GM12865 (cell line): ENCODE results near the gene HDAC7.

Source experiments
- DNase-seq: peaks from one replicate; pipeline ENCODE4 v3.0.0; 2010; ENCODE audit warnings: low read depth
- H3K4me3 ChIP-seq: 2 replicates; pipeline ENCODE4 v1.5.1; 2011; ENCODE audit warnings: mild to moderate bottlenecking, low read depth, low read length, control low read depth
- CTCF ChIP-seq: IDR thresholded peaks from 2 replicates; pipeline ENCODE4 v1.5.1; 2011; ENCODE audit warnings: low read length, control low read depth, low read depth, inconsistent platforms; ENCODE audit not compliant: insufficient read depth; ENCODE audit errors: missing control alignments

Gene HDAC7

GRCh38 chr12:47783821-47784819 is 35.6 kb downstream of the HDAC7 start:
- no peak overlapping the region for H3K4me3 ChIP-seq
- no peak for TF ChIP-seq CTCF
- DNase-seq = no peak

- DNase-seq = no peak
- H3K4me3 ChIP-seq = no peak overlapping the region
- TF ChIP-seq CTCF = no peak
Measured at GRCh38 chr12:47783024-47783755, 36.5 kb downstream of the HDAC7 start.

- no peak for DNase-seq
- no peak for TF ChIP-seq CTCF
- H3K4me3 ChIP-seq = no peak overlapping the region
Measured at GRCh38 chr12:47782372-47782770, 37.3 kb downstream of the HDAC7 start.

- TF ChIP-seq CTCF = no peak
- H3K4me3 ChIP-seq = no peak overlapping the region
- no peak for DNase-seq
Measured at GRCh38 chr12:47781479-47782371, 38.0 kb downstream of the HDAC7 start.

GRCh38 chr12:47779943-47780504 is 39.7 kb downstream of the HDAC7 start:
- no peak overlapping the region for H3K4me3 ChIP-seq
- TF ChIP-seq CTCF = no peak
- no peak for DNase-seq

- TF ChIP-seq CTCF = peak; percentile 95
- DNase-seq = peak; percentile 89
Measured at GRCh38 chr12:47779301-47779942, 40.3 kb downstream of the HDAC7 start.

More at GRCh38 chr12:47779301-47779942, 40.3 kb downstream of the HDAC7 start:
- no peak overlapping the region for H3K4me3 ChIP-seq
